ENCODE measurements around the gene MPND. TPM values are rescaled to one million over a fixed set of nuclear protein-coding genes. Genes with fewer than 3 reads are reported as not detected.

MPND gene
- total RNA-seq, 1 donor: 22.4 TPM

DNA sequence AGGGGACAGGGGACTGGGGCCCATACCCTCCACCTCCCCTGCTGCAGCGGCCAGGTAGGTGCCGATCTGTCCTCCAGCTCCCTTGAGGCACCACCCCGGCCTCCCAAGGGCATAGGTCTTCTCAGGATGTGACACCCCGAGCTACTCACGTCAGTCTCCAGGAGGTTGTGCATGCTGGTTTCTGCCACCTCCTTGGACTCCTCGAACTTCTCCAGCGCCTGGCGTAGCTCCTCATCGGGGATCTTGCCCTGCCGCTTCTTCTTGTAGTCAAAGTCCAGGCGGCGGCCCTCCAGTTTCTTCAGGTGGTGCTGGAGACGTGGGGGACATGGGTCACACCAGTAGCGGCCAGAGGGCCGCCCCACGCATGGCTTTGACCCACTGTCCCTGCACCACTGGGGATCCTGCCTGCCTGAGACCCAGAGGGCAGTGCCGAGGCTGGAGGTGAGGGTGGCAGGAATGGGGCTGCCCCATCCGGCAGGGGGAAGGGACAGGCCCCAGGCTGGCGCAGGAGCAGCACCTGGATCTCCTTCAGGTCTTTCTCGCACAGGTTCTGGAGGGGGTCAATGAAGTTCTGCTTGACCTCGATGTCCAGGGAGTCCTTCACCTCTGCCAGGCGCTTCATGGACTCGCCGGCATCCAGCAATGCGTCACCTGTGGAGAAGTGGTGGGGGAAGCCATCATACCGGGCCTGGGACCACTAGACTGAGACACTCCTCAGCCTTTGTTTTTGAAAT is 20.4 kb downstream of the MPND start:
- no peak for DNase-seq (ENCODE audit: low read depth in 2 of 3, low spot score in 2 of 3)

DNA sequence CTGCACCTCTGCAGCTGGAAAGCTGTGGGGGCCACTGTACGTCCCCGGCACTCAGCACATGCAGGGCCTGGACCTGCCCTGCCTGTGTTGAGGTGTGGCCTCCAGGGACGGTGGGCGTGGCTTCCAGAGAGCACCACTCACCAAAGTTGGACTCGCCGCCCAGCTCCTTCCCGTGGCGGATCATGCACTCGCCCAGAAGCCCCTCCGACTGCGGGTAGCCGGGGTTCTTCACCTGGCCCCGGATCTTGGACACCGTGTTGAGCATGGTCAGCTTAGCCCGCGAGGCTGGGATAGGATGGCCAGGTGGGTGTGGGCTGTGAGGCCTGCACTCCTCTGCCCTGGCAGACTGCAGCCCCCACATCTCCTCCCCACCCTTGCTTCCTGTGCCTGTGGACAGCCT is 22.0 kb downstream of the MPND start:
- no peak for DNase-seq (ENCODE audit: low read depth in 2 of 3, low spot score in 2 of 3)

DNA sequence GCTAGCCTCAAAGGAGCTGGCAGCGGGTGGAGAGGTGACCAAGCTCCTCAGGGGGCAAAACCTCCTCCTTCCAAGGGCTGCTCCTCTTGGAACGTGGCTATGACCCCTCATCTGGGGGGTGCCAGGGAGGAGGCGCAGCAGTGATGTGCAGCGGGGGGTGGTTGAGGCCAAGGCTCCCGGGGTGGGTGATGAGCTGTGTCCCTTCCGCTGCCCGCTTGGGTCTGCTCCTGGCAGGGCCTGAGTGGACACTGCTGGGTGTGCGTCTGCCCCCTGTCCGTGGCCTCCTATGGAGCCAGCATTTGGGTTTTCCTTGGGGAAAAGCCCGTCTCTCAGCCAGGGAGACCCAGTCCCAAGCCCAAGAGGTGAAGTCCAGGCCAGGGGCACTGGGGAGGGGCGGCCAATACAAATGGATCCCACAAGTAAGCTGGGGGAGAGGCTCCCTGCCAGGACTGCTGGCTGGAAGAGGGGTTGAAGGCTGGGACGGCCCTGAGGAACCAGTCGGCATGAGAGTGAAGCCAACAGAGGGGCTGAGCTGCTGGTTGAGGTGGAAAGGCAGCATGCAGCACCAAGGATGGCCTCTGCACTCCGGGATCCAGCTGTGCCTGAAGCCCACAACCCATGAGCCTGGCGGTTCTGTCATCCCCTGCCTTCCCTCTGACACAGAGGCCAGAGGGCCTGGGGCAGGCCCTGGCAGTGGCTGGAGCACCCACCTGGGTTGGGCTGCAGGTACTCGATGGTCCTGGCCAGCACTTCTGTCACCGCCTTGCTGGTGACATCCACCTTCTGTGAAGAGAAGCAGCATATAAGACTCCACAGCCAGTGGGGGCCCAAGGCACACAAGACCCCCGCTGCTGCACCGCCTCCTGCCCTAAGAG is 22.7 kb downstream of the MPND start:
- DNase-seq (ENCODE audit: low read depth in 2 of 3, low spot score in 2 of 3): no peak

DNA sequence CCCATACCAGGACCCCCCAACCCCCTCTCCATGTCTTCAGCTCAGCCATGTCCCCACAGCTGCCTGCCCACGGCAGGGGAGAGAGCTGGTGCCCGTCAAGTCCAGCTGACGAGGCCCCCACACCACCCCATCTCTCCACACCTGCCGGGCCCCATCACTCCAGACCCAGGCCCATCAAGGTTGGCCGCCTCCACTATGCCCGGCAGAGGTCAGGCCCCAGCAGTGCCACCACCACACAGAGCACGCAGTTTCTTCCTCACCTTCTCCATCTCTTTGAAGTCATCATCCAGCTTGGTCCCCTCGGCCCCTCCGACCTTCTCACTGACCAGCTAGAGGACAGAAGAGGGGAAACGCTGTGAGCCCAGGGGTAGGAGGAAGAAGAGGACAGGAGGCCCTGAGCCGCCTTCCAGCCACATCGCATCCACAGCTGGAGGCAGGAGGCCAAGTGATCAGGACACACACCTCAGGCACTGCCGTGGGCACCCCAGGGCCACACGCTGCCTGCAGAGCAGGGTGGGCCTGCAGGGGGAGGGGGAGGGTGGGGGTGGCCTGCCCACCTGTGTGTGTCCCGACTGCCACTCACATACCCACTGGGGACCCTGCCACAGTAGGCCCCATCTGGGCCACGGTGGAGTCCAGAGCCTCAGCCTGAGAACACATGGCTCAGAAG is 23.4 kb downstream of the MPND start:
- no peak for DNase-seq (ENCODE audit: low read depth in 2 of 3, low spot score in 2 of 3)

DNA sequence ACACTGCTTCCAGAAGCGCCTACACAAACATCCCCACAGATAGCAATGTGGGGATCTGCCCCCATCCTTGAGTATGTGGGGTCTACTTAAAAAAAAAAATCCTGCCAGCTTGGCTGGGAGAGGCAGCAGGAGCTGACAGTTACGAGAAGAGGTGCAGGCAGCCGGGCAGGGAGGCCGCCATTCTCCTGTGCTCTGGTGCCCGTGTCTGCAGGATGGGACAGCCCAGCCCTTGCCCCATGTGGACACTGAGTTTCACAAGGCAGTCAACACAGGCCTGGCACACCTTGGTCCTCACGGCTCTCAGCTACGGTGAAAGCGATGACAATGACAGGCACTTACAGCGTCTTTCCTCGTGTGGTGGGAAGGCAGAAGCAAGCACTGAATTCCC is 24.0 kb downstream of the MPND start:
- DNase-seq (ENCODE audit: low read depth in 2 of 3, low spot score in 2 of 3): no peak

DNA sequence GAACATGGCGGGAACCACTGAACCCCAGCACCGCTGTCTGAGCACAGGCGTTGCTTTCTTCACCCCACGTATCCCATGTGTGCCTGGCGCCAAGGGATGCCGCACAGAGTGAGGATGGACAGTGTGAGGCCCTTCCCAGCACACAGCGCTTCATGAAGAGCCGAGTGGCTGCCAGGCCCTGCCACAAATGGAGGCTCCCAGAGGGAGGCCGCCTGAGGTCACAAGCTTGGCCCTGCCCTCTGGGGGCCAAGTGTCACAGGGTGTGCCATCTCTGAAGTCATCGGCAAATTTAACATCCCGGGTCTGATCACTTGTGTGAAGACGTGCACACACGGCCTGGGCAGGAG is 24.4 kb downstream of the MPND start:
- DNase-seq (ENCODE audit: low read depth in 2 of 3, low spot score in 2 of 3): no peak

DNA sequence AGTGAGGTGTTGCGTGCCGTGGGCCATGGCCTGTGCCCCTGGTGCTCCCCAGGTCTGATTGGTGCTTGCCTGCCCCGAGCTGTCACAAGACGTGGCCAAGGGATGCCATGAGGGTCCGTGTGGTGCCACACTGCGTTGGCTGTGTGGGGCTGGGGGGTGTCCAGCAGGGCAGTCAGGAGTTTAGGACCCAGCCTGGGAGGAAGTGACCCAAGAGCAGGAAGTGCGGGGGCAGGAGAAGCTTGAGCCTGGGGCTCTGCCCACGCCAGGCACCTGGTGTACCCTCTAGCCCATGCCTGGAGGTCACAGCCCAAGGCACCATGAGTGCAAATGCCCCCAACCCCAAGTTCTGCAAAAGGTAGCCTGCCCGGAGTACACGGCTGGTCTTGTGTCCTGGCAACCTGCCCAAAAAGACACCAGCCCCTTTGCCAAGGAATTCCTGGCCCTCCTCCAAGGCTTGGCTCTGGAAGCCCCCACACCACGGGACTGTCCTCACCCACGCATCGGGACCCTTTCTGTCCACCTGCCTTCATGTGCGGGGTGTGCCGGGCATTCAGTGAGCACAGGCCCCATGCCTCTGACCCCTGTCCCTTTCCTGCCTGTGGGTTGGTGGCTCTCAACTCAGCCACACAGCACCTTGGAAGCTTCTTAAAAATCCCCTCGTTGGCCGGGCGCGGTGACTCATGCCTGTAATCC is 24.9 kb downstream of the MPND start:
- DNase-seq (ENCODE audit: low read depth in 2 of 3, low spot score in 2 of 3): no peak

DNA sequence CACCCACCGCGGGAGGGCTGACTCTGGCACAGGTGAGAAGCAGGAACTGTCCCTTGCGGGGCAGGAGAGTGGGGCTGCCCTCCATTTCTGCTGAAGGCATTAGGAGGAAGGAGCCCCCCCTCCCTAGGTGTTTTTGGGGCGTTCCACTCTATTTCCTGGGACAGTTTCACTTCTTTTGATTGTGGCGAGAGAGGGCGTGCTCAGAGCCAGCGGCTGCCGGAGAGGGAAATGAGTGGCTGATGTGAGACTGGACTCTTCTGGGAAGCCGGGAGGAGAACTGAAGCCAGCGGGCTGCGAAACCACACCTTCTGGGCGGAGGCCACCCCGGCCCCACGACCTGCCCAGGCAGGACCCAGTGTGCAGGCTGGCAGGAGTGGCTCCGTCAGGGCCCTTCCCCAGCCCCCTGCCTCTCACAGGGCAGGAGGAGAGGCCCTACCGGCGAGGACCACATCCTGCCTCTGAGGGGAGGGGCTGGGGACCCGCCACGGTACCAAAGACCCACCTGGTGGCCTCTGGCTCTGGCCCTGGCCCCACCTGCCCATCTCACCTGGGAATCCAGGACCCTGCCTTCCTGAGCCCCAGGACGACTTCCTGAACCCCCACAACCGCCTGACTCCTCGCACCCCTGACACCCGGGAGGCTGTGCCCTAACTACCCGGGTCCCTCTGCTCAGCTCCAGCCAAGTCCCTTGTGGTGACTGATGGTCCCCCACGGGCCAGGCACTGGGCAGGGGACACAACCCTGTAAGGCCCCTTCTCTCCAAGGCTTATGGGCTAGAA is 25.9 kb downstream of the MPND start:
- DNase-seq (ENCODE audit: low read depth in 2 of 3, low spot score in 2 of 3): peak; percentile 43 to 52 (median 47)

DNA sequence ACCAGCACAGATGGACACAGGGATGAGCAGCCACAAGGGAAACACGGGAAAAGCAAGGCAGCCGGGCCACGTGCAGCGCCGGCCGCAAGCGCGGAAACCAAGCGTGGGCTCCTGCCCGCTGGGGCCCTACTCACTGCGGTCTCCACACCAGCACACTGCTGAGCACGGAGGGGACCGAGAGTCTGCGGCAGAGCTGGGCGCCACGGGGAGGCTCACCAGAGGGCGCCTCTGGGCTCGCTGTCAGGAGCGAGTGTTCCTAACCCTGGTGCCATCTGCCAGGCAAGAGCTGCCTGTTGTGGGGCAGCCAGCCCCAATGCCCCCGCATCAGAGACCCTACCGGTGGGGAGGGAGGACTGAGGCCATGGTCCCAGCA is 26.5 kb downstream of the MPND start:
- DNase-seq (ENCODE audit: low read depth in 2 of 3, low spot score in 2 of 3): peak in 2 of 3 donors; percentile 40 to 74

DNA sequence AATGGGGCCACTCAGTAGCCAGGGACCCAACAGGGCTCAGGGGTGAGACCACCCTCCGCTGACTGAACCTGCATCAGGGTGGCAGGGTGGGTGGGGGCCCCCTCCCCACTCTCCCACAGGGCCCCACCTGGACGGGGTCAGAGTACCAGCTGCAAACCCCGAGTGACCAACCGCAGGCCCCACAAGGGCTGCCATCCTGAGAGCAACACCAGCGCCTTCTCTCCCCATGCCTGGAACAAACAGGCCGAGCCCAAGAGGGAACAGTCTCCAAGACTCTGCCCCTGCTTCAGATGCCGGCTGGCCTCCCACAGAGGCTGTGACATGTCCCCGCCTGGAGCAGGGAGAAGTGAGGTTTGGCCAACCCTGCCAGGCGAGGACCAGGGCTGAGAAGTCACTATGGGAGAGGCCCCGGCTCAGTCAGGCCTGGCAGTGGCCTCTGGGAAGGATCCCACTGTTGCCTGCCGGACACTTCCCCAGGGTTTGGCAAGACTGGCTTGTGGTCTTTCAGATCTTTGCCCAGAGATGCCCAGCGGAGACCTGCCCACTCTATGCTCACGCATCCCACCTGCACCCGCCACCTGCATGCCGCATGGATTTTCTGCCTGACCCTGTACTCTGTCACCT is 27.2 kb downstream of the MPND start:
- DNase-seq (ENCODE audit: low read depth in 2 of 3, low spot score in 2 of 3): no peak

DNA sequence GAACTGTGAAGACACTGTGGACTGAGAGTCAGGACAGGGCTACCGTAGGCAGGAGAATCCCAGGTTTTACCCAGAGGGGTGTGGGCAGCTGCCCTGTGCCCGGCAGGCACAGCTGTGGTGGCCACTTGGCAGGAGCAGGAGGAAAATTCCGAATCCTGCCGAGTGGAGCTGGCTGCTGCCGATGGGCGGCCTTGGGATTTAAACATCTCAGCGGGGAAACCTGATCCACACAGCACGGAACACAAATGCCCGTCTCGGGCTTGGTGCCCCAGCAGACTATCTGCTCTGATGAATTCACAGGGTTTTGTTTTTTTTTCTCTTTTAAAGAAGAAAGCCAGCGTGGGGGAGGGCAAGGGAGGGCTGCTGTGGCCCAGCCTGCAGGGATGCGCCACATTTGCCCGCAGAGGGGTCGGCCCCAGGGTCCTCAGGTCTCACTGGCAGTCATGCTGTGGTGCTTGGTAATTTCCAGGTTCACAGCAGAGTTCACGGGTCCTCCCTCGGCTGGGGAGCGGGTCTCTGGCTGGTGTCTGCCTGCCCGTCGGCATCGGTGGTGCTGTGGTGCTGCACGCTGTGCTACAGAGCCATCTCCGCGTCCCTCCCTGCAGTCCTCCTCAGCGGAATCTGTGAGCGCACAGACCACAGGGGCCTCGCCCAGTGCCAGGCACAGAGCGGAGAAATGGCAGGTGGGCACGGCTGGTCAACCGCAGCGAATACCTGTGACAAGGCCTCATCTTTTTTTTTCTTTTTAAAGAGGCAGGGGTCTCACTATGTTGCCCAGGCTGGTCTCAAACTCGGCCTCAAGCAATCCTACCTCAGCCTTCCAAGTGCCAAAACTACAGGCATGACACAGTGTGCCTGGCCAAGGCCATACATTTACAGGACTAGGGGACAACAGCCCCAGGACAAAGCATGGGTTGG is 28.1 kb downstream of the MPND start:
- no peak for DNase-seq (ENCODE audit: low read depth in 2 of 3, low spot score in 2 of 3)

DNA sequence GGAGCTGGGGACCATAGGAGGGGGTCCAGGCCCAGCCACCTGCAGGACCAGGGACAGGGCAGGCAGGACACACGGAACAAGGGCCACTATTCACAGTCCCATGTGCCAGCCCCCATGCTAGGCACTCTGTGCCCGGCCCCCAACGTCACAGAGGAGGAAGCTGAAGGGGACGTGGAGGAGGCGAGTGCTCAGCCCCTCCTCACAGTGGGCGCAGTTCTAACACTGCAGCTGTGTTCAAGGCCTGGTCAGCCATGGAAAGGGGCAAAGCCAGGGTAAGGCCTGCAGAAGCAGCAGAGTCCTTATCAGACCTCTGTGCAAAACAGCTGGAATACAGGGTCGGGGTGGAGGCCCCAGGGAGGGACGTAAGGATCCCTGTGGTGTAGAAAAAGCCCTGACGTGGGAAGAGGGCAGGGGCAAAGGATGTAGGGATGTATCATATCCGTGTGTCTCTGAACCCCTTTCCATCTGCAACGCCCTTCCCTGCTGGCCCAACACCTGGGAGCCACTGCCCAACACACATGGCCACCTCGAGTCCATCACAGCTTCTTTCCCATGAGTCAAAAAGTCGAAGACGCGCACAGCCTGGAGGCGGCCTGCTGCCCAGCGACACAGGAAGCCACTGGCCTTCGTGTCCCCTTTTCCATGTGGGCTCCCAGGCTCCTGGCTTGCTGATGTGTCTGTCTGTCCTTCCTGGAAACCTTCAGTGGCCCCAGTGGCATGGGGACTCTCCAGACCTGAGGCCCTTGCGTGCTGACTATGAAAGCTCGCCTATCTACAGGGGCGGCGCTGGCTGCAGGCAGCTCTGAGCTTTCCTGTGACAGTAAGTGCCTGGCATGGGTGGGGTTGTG is 29.0 kb downstream of the MPND start:
- no peak for DNase-seq (ENCODE audit: low read depth in 2 of 3, low spot score in 2 of 3)

DNA sequence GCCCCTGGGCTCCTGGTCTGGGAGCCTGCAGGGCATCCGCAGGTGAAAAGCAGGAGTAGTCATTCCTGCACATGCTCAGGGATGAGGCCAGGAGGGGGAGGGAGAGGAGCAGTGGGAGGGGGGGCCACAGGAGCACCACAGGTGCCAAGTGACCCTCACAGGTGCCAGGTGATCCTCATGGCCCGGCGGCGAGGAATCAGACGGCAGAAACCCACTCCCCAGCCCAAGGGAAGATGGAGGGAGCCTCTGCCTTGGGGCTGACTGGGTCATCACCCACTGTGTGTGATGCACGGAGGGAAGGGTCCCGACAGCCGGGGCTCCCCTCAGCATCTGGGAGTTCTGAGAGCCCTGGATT is 29.6 kb downstream of the MPND start:
- no peak for DNase-seq (ENCODE audit: low read depth in 2 of 3, low spot score in 2 of 3)

DNA sequence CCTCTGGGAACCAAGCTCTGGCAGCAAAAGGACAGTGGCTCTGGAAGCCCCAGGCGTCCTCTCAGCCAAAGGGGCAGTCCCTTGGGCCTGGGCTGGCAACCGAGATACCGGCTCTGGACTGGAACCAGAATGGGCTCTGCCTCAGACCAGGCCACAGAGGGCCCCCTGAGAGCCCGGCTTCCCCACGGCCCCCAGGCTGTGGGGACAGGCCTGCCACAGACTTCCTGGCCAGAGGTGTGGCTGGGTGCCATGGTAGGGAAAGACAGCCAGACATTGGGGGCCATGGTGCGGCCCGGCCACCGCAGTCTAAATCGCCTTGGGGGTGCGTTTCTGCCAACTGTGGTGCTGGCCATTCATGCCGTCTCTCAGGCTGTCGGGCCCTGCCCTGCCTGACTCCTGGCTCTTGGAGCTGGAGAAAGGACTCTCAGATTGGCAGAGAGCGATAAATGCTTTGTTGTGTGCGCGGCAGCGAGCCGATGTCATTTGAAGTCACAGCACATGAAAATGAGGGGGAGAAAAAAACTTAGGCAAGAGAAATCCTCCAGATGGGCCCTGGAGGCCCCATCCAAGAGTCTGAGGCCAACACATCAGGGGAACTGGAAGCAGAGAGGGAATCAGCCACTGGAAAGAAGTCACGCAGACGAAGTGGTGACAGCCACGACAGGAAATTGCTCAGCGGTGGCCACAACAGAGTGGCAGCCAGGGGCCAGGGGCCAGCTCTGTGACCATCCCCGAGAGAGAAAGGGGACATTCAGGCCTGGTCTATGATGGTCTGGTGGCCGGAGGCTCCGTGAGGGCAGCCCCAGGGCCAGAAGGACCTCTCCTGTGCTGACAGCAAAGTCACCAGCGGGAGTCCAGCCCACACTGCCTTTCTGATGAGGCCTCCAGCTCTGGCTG is 30.5 kb downstream of the MPND start:
- no peak for DNase-seq (ENCODE audit: low read depth in 2 of 3, low spot score in 2 of 3)

DNA sequence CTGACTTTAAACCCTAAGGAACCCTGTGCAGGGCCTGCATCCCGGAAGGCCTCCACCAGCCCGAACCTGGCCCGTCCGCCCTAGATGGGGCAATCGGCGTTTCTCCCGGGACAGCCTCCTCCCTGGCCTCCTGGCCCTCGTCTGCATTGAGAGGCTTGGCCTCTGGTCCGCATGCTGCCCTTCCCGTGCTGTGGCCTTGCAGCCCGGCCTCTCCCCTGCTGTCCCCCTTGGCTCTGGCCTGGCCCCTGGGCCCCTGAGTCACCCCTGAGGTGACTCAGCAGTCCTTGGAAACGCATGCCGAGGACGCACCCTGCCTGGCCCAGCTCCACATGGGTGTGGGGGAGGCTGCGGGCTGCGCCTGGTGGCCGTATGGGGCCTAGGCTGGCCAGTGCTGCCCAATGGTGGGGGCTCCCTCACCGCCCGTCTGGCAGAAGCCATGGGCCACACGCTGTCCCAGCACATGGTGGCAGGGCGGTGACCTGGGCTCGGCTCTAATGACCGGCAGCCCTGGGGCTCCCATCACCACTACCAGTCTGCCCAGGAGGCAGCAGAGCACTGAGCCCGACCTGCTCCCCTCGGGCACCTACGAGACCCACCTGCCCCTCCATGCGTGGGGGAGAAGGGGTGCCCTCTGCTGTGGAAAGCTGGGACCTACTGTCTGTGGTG is 31.3 kb downstream of the MPND start:
- DNase-seq (ENCODE audit: low read depth in 2 of 3, low spot score in 2 of 3): peak in 2 of 3 donors; percentile 44 to 47

Measured in hematopoietic multipotent progenitor cell (in vitro differentiated cells).